ENCODE data around the gene SORCS2.

GRCh38 chr4:7240306-7240705, 48.0 kb downstream of the SORCS2 start:
- TF ChIP-seq CTCF (IDR thresholded peaks at IDR 0.05) = no peak
- no peak for TF ChIP-seq POLR2A (IDR thresholded peaks at IDR 0.05)

Data from Peyer's patch (tissue), 4 donors.